ENCODE results near the gene C6orf132.
"Not testable (repeated sequence)": the region's sequence is repeated elsewhere in the genome, so short reads cannot be mapped to it uniquely, and the experiment has no call there.

C6orf132 gene

DNA sequence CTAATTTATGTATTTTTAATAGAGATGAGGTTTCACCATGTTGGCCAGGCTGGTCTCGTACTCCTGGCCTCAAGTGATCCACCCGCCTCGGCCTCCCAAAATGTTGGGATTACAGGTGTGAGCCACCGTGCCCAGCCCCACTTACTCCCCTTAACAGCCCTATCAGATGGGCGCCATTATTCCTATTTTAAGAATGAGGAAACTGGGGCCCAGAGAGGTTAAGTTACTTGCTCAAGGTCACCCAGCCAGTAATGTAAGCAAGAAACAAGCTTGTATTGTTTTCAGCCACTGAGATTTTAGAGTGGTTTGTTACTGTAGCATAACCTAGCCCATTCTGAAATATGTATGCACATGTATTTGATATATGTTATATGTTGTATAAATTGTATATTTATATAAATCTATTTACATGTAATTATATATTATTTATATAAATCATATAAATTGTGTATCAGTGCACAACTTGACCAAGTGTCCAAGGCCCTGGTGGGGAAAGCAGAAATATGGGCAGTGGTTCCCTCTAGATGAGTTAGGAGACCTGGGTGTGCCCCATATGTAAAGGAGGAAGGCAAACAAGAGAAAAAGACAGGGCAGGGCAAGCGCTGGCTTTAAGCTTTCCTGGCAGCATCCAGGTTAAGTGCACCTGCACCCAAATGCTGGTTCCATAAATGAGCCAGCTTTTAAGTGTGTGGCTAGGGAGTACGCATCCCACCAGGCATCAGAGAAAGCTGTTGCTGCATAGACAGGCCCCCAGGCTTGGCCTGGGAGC lies 29.6 kb upstream of the C6orf132 start:
- no peak for TF ChIP-seq ZNF274 (IDR thresholded peaks at IDR 0.05; ENCODE audit: low read depth, low read length)
- H3K4me3 ChIP-seq (ENCODE audit: low read length), result no peak overlapping the region

DNA sequence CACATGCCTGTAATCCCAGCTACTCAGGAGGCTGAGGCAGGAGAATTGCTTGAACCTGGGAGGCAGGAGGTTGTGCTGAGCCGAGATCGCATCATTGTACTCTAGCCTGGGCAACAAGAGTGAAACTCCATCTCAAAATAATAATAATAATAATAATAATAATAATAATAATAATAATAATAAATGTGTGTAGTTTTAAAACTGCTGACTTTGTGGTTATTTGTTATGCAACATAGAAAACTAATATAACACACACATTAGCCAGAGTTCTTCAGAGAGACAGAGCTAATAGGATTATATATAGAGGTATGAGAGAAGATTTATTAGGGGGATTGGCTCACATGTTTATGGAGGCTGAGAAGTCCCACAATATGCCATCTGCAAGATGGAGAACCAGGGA lies 27.4 kb upstream of the C6orf132 start:
- H3K4me3 ChIP-seq (ENCODE audit: low read length), result not testable (repeated sequence)

DNA sequence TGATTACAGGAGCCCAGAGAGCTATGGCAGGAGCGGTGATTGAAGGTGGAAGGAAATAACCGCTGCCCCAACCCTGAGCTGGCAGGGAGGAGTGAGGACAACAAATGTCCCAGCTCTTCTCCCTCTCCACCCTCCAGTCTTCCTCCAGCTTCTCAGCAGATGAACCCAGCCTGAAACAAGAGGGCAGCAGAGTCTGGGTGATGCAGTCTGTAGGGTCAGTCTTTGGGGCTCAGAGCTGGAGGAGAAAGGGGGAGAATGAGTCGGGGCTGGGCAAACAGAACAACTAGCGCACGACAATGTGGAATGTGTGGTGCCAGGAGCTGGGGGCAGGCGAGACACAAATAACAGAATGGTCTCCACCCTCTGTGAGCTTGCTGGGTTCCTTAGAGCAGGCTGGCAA lies 26.2 kb upstream of the C6orf132 start:
- no peak overlapping the region for H3K4me3 ChIP-seq (ENCODE audit: low read length)
- no peak for TF ChIP-seq ZNF274 (IDR thresholded peaks at IDR 0.05; ENCODE audit: low read depth, low read length)

DNA sequence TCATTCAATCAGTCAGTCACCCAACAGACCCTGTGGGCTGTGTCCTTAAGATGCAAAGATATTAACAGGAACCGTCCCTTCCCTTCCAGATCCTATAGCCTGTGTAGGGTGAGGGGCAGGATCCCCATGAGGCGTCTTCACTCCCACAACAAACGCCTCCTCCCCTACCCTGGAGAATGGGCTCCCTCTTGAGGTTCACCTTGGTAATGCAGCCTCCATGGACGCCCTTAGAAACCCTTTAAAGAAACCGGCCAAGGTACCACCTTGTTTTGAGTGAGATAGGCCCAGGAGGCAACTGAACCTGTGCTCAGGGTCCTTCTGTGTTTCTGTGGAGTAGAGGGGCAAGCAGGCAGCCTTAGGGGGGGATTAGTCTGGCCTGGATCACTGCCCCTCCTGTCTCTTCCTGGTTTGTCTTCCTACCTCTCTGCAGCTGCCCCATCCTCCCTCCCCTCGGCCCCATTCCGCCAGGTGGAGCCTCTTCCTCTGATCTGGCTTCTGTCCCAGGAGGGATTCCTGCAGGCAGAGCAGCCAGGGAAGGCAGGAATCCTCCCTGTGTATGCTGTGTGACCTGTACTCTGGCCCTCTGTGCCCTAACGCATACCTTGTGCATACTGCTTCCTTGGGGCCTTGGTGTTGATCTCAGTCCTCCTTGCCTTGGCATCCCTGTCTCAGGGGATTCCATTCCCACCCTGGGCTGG lies 24.2 kb upstream of the C6orf132 start:
- TF ChIP-seq ZNF274 (IDR thresholded peaks at IDR 0.05; ENCODE audit: low read depth, low read length), result no peak
- no peak overlapping the region for H3K4me3 ChIP-seq (ENCODE audit: low read length)

DNA sequence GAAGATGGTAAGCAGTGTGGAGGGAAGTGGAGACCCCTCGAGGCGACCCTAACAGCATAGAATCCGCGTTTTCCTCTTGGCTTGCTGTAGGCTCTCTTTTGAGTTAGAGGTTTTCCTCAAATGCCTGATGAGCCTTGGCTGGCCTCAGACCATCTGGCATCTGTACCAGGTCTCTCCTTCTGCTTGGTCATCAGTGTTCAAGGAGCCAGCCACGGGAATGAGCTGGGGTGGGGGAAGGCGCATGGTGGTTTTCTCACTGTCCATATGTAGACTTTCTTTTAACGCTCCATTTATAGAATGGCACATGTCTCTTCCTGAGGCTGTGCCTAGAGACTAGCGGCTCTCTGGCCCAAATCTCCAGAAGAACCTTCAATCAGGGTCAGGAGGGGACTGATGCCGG lies 22.6 kb upstream of the C6orf132 start:
- TF ChIP-seq ZNF274 (IDR thresholded peaks at IDR 0.05; ENCODE audit: low read depth, low read length), result no peak
- H3K4me3 ChIP-seq (ENCODE audit: low read length), result no peak overlapping the region

DNA sequence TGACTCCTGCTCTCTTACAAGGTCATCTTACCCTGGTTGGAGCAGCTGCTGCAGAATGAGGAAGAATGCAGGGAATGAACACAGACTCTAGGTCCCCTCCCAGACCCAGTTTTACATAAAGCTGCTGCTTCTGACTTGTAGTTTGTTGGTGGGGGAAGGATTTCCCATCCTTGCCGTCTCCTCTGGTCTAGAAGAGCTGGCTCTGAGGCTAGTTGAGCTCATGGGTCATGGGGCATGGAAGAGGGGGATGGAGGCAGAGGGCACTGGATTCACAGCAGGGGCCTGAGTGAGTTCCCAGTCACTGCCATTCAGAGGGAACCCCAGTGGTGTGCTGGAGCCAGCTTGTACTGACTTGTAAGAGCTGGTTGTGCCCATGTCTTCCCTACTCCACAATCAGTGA lies 21.6 kb upstream of the C6orf132 start:
- no peak for TF ChIP-seq ZNF274 (IDR thresholded peaks at IDR 0.05; ENCODE audit: low read depth, low read length)
- H3K4me3 ChIP-seq (ENCODE audit: low read length), result no peak overlapping the region

DNA sequence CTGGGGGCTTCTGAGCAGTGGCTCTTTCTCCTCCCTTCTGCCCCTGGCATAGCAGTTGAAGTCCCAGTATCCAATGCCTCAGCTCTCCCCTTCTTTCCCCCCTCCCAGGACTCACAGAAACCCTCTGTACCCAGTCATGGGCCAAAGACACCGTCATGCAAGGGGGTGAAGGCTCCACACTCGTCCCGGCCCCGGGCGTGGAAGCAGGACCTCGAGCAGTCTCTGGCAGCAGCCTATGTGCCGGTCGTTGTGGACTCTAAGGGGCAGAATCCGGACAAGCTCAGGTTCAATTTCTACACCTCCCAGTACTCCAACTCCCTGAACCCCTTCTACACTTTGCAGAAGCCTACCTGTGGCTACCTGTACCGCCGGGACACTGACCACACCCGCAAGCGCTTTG lies 20.4 kb upstream of the C6orf132 start:
- no peak overlapping the region for H3K4me3 ChIP-seq (ENCODE audit: low read length)
- TF ChIP-seq ZNF274 (IDR thresholded peaks at IDR 0.05; ENCODE audit: low read depth, low read length), result no peak

DNA sequence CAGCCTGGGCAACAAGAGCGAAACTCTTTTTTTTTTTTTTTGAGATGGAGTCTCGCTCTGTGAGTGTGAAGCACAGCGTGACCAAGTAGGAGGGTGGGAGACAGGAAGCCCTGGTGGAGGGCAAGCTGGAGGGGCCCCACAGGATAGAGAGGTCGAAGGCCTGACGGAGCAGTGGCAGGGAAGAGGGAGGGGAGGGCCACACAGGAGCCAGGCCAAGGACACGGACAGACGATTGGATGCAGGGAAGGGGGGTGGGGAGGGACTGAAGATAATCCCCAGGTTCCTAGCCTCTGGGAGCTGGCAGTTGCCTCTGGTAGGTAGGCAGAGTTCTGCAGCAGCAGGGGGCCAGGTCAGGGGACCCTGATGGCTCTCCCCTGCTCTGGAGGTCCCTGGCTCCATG lies 20.0 kb upstream of the C6orf132 start:
- no peak overlapping the region for H3K4me3 ChIP-seq (ENCODE audit: low read length)
- TF ChIP-seq ZNF274 (IDR thresholded peaks at IDR 0.05; ENCODE audit: low read depth, low read length), result no peak

DNA sequence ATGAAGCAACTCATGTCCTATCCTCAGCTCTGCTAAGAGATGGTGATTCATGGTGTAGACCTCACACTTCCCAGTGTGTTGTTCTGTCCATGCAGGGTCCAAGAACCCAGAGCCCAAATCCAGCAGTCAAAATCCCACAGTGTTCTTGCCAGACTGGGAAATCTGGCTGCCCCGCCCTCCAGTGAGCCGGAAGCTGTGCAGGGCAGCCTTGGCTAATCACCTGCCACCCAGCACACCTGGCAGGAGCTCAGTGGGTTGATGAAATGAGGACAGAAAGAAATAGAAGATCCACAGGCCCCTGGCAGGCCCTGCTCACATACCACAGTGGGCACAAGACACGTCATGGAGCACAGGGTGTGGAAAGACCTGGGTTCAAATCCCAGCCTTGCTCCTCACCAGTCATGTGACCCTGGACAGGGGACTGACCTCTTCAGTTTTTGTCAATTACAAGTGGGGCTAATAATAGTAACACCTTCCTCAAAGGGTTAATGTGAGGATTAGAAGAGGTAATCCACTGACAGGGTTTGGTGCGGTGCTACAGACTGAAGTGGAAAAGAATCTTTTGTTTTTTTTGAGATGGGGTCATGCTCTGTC lies 17.1 kb upstream of the C6orf132 start:
- no peak overlapping the region for H3K4me3 ChIP-seq (ENCODE audit: low read length)
- no peak for TF ChIP-seq ZNF274 (IDR thresholded peaks at IDR 0.05; ENCODE audit: low read depth, low read length)

DNA sequence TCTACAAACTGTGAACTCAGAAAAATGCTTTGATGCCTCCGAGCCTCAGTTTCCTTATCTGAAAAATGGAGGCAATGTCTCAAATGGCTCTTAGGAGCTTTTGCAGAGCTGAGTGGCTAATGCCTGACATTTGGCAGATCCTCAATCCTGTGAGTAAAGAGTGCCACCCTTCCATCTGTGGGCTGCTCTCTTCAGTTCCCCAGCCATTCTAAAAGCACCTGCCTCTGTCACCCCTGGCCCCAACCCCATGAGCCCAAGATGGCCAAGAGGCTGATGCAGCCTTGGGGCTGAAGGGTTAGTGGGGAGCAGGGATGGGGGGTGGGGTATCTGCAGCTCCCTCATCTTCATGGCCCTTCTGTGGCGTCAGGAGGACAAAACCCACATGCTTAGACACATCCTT lies 16.2 kb upstream of the C6orf132 start:
- TF ChIP-seq ZNF274 (IDR thresholded peaks at IDR 0.05; ENCODE audit: low read depth, low read length), result no peak
- no peak overlapping the region for H3K4me3 ChIP-seq (ENCODE audit: low read length)

DNA sequence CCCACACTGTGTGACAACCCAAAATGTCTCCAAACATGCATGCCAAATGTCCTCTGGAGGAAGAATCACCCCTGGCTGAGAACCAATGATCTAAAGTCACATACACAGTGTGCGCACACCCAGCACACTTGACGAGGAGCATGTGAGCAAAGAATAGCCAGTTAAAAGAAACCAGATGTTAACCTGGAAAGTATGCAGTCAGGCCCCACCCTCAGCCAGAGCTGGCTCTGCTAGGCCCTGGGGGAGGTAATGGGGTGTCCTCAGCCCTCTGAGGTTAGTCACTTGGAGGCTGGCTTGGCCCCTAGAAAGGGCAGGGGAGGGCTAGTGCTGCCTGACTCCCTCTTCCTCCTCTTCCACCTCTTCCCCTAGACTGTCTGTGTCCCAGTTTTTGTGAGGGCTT lies 15.6 kb upstream of the C6orf132 start:
- no peak for TF ChIP-seq ZNF274 (IDR thresholded peaks at IDR 0.05; ENCODE audit: low read depth, low read length)
- H3K4me3 ChIP-seq (ENCODE audit: low read length), result no peak overlapping the region

DNA sequence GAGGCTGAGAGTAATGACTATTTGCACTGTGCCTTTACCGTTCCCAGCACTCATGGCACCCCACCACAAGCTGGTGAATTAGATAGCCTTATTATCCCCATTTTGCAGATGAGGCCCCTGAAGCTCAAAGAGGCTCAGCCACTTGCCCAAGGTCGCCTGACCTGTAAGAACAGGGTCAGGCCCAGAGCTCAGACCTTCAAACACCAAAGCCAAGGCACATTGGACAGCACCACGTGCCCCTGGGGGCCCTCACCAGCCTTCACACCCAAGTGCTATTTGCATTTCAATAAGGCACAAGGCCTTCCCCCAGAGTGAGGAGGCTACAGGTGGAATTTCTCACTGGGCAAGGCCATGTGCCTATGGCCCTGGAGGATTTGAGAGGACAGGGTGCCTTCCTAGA lies 14.2 kb upstream of the C6orf132 start:
- no peak for TF ChIP-seq ZNF274 (IDR thresholded peaks at IDR 0.05; ENCODE audit: low read depth, low read length)
- no peak overlapping the region for H3K4me3 ChIP-seq (ENCODE audit: low read length)

DNA sequence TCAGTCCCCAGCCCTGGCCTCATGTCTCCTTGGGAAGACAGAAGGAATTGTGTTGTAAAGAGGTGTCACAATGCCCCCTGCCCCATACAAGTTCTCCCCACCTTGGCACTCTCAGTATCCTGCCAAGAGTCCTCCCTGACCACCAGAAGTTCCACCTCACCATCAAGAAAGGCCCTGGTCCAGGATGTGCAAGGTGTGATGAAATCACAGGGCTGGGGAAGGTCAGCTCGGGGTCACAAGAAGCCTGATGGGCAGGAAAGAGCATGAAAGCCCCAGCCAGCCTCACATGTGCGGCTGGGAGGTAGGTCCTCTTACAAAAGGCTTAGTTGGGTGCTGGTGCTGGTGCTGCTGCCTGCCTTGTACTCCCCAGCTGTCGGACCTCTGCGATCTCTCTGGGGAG lies 12.9 kb upstream of the C6orf132 start:
- H3K4me3 ChIP-seq (ENCODE audit: low read length), result no peak overlapping the region
- no peak for TF ChIP-seq ZNF274 (IDR thresholded peaks at IDR 0.05; ENCODE audit: low read depth, low read length)

DNA sequence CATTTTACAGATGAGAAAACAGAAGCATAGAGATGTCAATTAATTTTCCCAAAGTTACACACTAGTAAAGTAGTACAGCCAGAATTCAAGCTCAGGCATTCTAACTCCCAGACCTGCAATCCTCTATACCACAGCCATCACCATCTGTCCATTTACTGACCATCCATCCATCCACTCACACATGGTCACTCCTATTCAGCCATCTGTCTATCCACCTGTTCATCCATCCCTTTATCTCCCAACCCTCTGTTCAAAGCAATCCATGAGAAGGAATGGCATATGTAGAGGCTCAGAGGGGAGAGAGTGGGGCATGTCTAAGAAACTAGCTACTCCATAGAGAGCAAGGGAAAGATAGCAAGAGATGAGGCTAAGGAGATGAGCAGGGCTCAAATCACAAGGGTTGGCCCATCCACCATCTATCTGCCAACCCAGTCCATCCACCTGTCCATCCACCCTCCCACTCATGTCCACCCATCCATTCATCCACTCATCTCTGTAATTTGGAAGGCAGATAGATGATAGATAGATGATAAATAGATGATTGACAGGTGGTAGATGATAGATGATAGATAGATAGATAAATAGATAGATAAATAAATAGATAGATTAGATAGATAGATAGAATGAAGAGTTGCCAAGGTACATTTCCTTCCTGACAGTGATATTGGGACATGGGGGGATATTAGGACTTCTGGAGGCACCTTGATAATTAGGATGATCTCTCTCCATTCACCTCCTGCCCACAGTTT lies 12.2 kb upstream of the C6orf132 start:
- H3K4me3 ChIP-seq (ENCODE audit: low read length), result no peak overlapping the region
- TF ChIP-seq ZNF274 (IDR thresholded peaks at IDR 0.05; ENCODE audit: low read depth, low read length), result no peak

DNA sequence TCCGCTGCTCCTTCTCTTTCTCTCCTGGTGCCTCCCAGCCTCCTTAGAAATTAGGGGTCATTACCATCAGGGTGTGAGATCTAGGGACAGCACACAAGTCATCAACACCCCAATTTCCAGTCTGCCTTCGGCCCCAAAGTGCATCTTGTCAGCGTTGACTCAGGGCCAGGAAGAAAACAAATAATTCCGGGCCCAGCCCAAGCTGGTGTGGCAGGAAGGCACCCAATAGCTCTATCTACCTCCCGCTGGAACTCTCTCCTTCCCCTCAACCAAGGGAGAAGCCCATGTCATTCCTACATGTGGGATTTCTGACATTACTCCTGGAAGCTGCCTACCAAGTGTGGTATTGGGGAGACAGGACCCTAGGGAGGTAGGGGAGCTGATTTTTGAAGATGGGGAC lies 11.5 kb upstream of the C6orf132 start:
- no peak for TF ChIP-seq ZNF274 (IDR thresholded peaks at IDR 0.05; ENCODE audit: low read depth, low read length)
- no peak overlapping the region for H3K4me3 ChIP-seq (ENCODE audit: low read length)

DNA sequence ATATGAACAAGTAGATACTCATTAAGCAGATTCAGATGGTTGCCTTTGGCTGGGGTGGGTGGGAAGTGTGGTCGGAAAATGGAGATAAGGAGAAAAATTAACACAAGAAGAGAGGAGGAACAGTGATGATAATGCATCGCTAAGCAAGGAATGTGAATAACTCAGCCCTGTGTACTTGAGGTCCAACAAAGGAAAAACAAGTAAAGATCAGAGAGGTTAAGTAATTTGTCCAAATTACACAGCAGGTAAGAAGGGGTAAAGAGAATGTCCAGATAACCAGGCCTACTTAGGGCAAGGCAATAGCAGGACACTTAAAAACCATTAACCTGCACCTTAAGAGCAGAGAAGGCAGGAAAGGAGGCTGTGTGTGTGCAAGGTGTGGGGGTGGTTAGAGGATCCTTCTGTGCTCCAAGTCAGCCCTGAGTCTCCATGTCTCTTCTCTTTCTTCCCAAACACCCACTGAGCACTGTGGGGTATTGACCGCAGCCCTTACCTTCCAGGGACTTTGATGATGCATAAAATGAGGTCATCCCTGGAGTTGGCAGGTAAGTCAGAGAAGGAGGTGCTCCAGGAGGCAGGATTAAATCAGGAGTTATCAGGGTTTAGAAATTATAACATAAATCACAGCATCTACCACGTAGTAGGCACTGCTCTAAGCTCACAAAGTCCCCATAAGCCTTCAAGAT lies 10.3 kb upstream of the C6orf132 start:
- not testable (repeated sequence) for H3K4me3 ChIP-seq (ENCODE audit: low read length)

Measured in GM08714 (cell line).